H1 (cell line): ENCODE results near the gene STK39. TPM values are rescaled to one million over a fixed set of nuclear protein-coding genes. Genes with fewer than 3 reads are reported as not detected.

Experiments
- CTCF ChIA-PET: fragments of 300-600 bp; sonication (Branson Sonifier 250); formaldehyde crosslinking; loops from one replicate; lab custom pipeline; 2021; ENCODE audit not compliant: partially characterized antibody; lab: Charles Lee
- POLR2A ChIA-PET: fragments of 300-600 bp; sonication (Branson Sonifier 250); formaldehyde crosslinking; loops from one replicate; lab custom pipeline; 2021; ENCODE audit warnings: inconsistent platforms; ENCODE audit not compliant: partially characterized antibody; lab: Charles Lee
- DNase-seq, 2 experiments: peaks; one replicate each; pipeline versions ENCODE4 v3.0.0 to v3.0.0-alpha.2; 2010 to 2022; ENCODE audit warnings: low spot score in 2 of 2, low read depth in 1 of 2, mixed read lengths in 1 of 2
- FAIRE-seq: peaks from 2 replicates; lab custom pipeline; 2011; peaks lifted over from hg19 to GRCh38; lab: Jason Lieb, UNC
- H2AFZ ChIP-seq: 2 replicates; pipeline ENCODE4 v1.8.1; 2012; ENCODE audit warnings: low read length, inconsistent platforms
- H2AK5ac ChIP-seq: 2 replicates; pipeline ENCODE4 v1.6.1; 2013; ENCODE audit warnings: low read depth, low read length
- H2BK120ac ChIP-seq: replicated peaks from 2 replicates; pipeline ENCODE3; 2013; ENCODE audit warnings: low read depth, low read length, inconsistent platforms
- H2BK12ac ChIP-seq: 2 replicates; pipeline ENCODE4 v1.6.1; 2013; ENCODE audit warnings: low read depth, low read length
- H2BK15ac ChIP-seq: 2 replicates; pipeline ENCODE4 v1.6.1; 2013; ENCODE audit warnings: low read length
- H2BK20ac ChIP-seq: 2 replicates; pipeline ENCODE4 v1.6.1; 2013; ENCODE audit warnings: low read length
- H2BK5ac ChIP-seq: 2 replicates; pipeline ENCODE4 v1.6.1; 2013; ENCODE audit warnings: low read depth, low read length
- H3K14ac ChIP-seq: 2 replicates; pipeline ENCODE4 v1.6.1; 2013; ENCODE audit warnings: inconsistent platforms; ENCODE audit not compliant: insufficient read length
- H3K18ac ChIP-seq: 2 replicates; pipeline ENCODE4 v1.6.1; 2013; ENCODE audit warnings: low read length; ENCODE audit errors: extremely low read depth
- H3K23ac ChIP-seq: 2 replicates; pipeline ENCODE4 v1.6.1; 2013; ENCODE audit warnings: inconsistent platforms; ENCODE audit not compliant: insufficient read length
- H3K23me2 ChIP-seq: 2 replicates; pipeline ENCODE4 v1.6.1; 2013; ENCODE audit warnings: low read depth, low read length
- H3K27ac ChIP-seq: 2 replicates; pipeline ENCODE4 v1.6.1; 2011; ENCODE audit warnings: low read depth, low read length, inconsistent platforms
- H3K27me3 ChIP-seq, 4 experiments: replicated peaks in 1 of 4; 1 replicate in 1 of 4; 2 replicates in 3 of 4; pipeline versions ENCODE4 v1.6.1 to v1.8.1; 2011 to 2013; ENCODE audit warnings: low read length in 3 of 4, mild to moderate bottlenecking in 3 of 4, inconsistent platforms in 2 of 4, mixed read lengths in 2 of 4, moderate library complexity in 1 of 4; ENCODE audit not compliant: control insufficient read depth in 3 of 4, insufficient read depth in 3 of 4; ENCODE audit errors: extremely low read depth in 1 of 4
- H3K36me3 ChIP-seq, 4 experiments: 2 replicates each; pipeline versions ENCODE4 v1.6.1 to v1.8.1; 2011 to 2013; ENCODE audit warnings: mild to moderate bottlenecking in 4 of 4, low read length in 3 of 4, moderate library complexity in 2 of 4, control low read depth in 1 of 4, inconsistent platforms in 1 of 4; ENCODE audit not compliant: insufficient read depth in 4 of 4, control insufficient read depth in 2 of 4
- H3K4ac ChIP-seq: replicated peaks from 2 replicates; pipeline ENCODE3; 2013; ENCODE audit warnings: low read length, low read depth, mixed read lengths, inconsistent platforms; ENCODE audit not compliant: insufficient read length
- H3K4me1 ChIP-seq, 4 experiments: replicated peaks in 1 of 4; 1 replicate in 1 of 4; 2 replicates in 3 of 4; pipeline versions ENCODE4 v1.6.1 to v1.8.1; 2011 to 2013; ENCODE audit warnings: low read length in 3 of 4, inconsistent platforms in 2 of 4, mixed read lengths in 1 of 4; ENCODE audit not compliant: insufficient read depth in 4 of 4, control insufficient read depth in 3 of 4
- H3K4me2 ChIP-seq, 2 experiments: 2 replicates each; pipeline versions ENCODE4 v1.6.1 to v1.8.1; 2011 to 2013; ENCODE audit warnings: low read depth in 2 of 2, low read length in 2 of 2, control low read depth in 1 of 2, inconsistent platforms in 1 of 2, mild to moderate bottlenecking in 1 of 2; ENCODE audit not compliant: insufficient read depth in 1 of 2
- H3K4me3 ChIP-seq, 4 experiments: fragments of 200-600, 300-600 bp in 1 of 4; sonication (generic), shearing (Covaris generic), sonication (Bioruptor Twin) in 1 of 4; 2 replicates each; pipeline versions ENCODE4 v1.5.1 to v1.8.1; 2011 to 2016; ENCODE audit warnings: low read length in 4 of 4, low read depth in 3 of 4, control low read depth in 2 of 4, inconsistent platforms in 2 of 4, mild to moderate bottlenecking in 2 of 4, mixed read lengths in 1 of 4, moderate library complexity in 1 of 4; ENCODE audit not compliant: insufficient read depth in 2 of 4; ENCODE audit errors: extremely low read depth in 1 of 4
- H3K56ac ChIP-seq: replicated peaks from 2 replicates; pipeline ENCODE3; 2013; ENCODE audit warnings: low read depth, mild to moderate bottlenecking, mixed read lengths, low read length, inconsistent platforms; ENCODE audit not compliant: insufficient read length
- H3K79me1 ChIP-seq: 2 replicates; pipeline ENCODE4 v1.6.1; 2013; ENCODE audit warnings: low read depth, low read length, control low read depth
- H3K79me2 ChIP-seq, 2 experiments: 2 replicates each; pipeline versions ENCODE4 v1.6.1 to v1.8.1; 2012 to 2013; ENCODE audit warnings: low read length in 2 of 2, mild to moderate bottlenecking in 2 of 2, inconsistent platforms in 1 of 2; ENCODE audit not compliant: insufficient read depth in 2 of 2, control insufficient read depth in 1 of 2
- H3K9ac ChIP-seq, 4 experiments: replicated peaks in 1 of 4; 1 replicate in 1 of 4; 2 replicates in 3 of 4; pipeline versions ENCODE4 v1.6.1 to v1.8.1; 2011 to 2013; ENCODE audit warnings: low read depth in 3 of 4, low read length in 3 of 4, control low read depth in 2 of 4, mild to moderate bottlenecking in 2 of 4, moderate library complexity in 2 of 4, inconsistent platforms in 1 of 4; ENCODE audit errors: extremely low read depth in 1 of 4
- H3K9me3 ChIP-seq, 2 experiments: 2 replicates each; pipeline versions ENCODE4 v1.6.1 to v1.8.1; 2012 to 2013; ENCODE audit warnings: mild to moderate bottlenecking in 2 of 2, moderate library complexity in 2 of 2, control low read depth in 1 of 2, inconsistent platforms in 1 of 2, low read depth in 1 of 2, low read length in 1 of 2, mixed read lengths in 1 of 2; ENCODE audit not compliant: insufficient read depth in 2 of 2
- H4K20me1 ChIP-seq, 2 experiments: replicated peaks in 1 of 2; 2 replicates each; pipeline versions ENCODE3 to v1.8.1; 2011 to 2013; ENCODE audit warnings: inconsistent platforms in 2 of 2, low read length in 2 of 2, mild to moderate bottlenecking in 1 of 2; ENCODE audit not compliant: insufficient read depth in 2 of 2, control insufficient read depth in 1 of 2
- H4K5ac ChIP-seq: 2 replicates; pipeline ENCODE4 v1.6.1; 2013; ENCODE audit warnings: low read length, low read depth, mixed read lengths, inconsistent platforms; ENCODE audit not compliant: insufficient read length
- H4K8ac ChIP-seq: 2 replicates; pipeline ENCODE4 v1.8.0; 2013; ENCODE audit warnings: mild to moderate bottlenecking, moderate library complexity, low read length, inconsistent platforms; ENCODE audit not compliant: insufficient read depth; ENCODE audit errors: extremely low read depth
- H4K91ac ChIP-seq: replicated peaks from 2 replicates; pipeline ENCODE3; 2013; ENCODE audit warnings: low read length, mixed read lengths, inconsistent platforms; ENCODE audit not compliant: insufficient read length
- BCL11A ChIP-seq, 2 experiments: IDR thresholded peaks; one replicate each; pipeline ENCODE4 v1.6.1; 2011; ENCODE audit warnings: low read depth in 2 of 2, low read length in 2 of 2, mild to moderate bottlenecking in 2 of 2
- EGR1 ChIP-seq: IDR thresholded peaks from 2 replicates; pipeline ENCODE4 v1.6.1; 2011; ENCODE audit warnings: low read depth, low read length, borderline replicate concordance
- JUN ChIP-seq: IDR thresholded peaks from 2 replicates; pipeline ENCODE4 v1.6.1; 2011; ENCODE audit warnings: low read depth, mild to moderate bottlenecking, improper control_type of control experiment, low read length
- POLR2AphosphoS5 ChIP-seq: IDR thresholded peaks from 2 replicates; pipeline ENCODE4 v1.6.1; 2011; ENCODE audit warnings: low read depth, low read length
- POU5F1 ChIP-seq: IDR thresholded peaks from 2 replicates; pipeline ENCODE4 v1.6.1; 2011; ENCODE audit warnings: low read depth, mild to moderate bottlenecking, low read length, moderate library complexity
- SIRT6 ChIP-seq: IDR thresholded peaks from one replicate; pipeline ENCODE4 v1.7.1; 2012; ENCODE audit warnings: low read length, inconsistent platforms
- SUZ12 ChIP-seq: fragments of 200-600 bp; sonication (generic); IDR thresholded peaks from 2 replicates; pipeline ENCODE4 v1.6.1; 2012; ENCODE audit warnings: mild to moderate bottlenecking, inconsistent platforms, low read length, moderate library complexity, mixed read lengths
- TBP ChIP-seq: IDR thresholded peaks from 2 replicates; pipeline ENCODE4 v1.6.1; 2011; ENCODE audit warnings: low read depth, low read length, improper control_type of control experiment
- TCF12 ChIP-seq: IDR thresholded peaks from 2 replicates; pipeline ENCODE4 v1.6.1; 2011; ENCODE audit warnings: low read depth, mild to moderate bottlenecking, low read length
- TEAD4 ChIP-seq: IDR thresholded peaks from 2 replicates; pipeline ENCODE4 v1.6.1; 2012; ENCODE audit warnings: low read depth, low read length, inconsistent platforms, mixed read lengths
- WGBS, 2 experiments: shearing (Covaris generic) in 1 of 2; methylation state at CpG; one replicate each; pipeline versions ENCODE4 v1.1.6 to v1.1.7; 2013 to 2015; ENCODE audit warnings: low lambda C conversion rate in 2 of 2, mixed read lengths in 2 of 2, inconsistent platforms in 1 of 2, low coverage in 1 of 2, missing lambda C conversion rate in 1 of 2; ENCODE audit not compliant: insufficient replicate concordance in 2 of 2, insufficient coverage in 1 of 2, insufficient read length in 1 of 2; ENCODE audit errors: extremely low coverage in 1 of 2, missing lambda C conversion rate in 1 of 2; 5-methylcytosine and 5-hydroxymethylcytosine counted together
- polyA plus RNA-seq, 7 experiments: library from polyadenylated mRNA; depleted of rRNA in 3 of 7; stranded (reverse) in 5 of 7; unstranded in 2 of 7; fragments of >200 nt in 5 of 7; fragments of 200-250 nt in 2 of 7; gene quantifications; 1 replicate in 5 of 7; 2 replicates in 1 of 7; 4 replicates in 1 of 7; pipeline versions ENCODE4 v1.2.1 to v1.2.3, GENCODE V29; 2011 to 2013; ENCODE audit warnings: missing spikeins in 2 of 7, mixed read lengths in 2 of 7
- total RNA-seq: library from RNA; stranded (reverse); fragmentation: NEBNext Ultra II Directional; extraction: Animal tissue kit (Norgen Biotek cat#: 25700); gene quantifications from 2 replicates; pipeline ENCODE4 v1.2.1, GENCODE V29; 2021

STK39 gene
- total and polyA plus RNA-seq, 2 of the 8 experiments (the other 6 are each of a cell fraction or from before 2014, with no cell fraction given), result 13.7 to 23.8 TPM

DNA sequence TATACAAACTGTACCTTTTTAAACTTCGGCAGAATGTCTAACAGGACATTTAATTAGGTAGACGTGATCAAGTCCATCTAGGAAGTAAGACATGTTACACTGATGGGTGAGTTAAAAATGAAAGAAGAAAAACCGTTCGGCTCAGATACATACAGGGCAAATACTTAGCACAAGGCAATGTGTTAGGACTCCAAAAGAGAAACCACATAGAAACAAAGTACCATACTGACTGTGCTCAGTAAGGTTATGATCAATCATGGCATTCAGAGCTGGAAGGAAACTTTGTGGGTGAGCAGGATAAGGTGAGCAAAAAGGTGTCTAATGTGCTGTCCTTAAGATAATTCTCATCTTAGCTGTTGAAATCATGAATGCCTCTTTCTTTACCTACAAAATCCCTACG lies 211.9 kb downstream of the STK39 start:
- H3K18ac ChIP-seq, result no peak overlapping the region
- POLR2A ChIA-PET, result no interaction called here
- no peak overlapping the region for H2AFZ ChIP-seq
- H2BK15ac ChIP-seq, result no peak overlapping the region
- no peaks in the 10 kb centered on the region for H3K79me2 ChIP-seq
- H2AK5ac ChIP-seq, result no peak overlapping the region
- H2BK12ac ChIP-seq, result no peak overlapping the region
- H2BK20ac ChIP-seq, result no peak overlapping the region
- no peak overlapping the region for H3K27ac ChIP-seq
- no peaks in the 10 kb centered on the region for H3K79me1 ChIP-seq
- no peak overlapping the region for H4K5ac ChIP-seq
- no peak overlapping the region for H2BK5ac ChIP-seq
- TF ChIP-seq POU5F1 (no peak), TBP (no peak), EGR1 (no peak), POLR2AphosphoS5 (no peak), TEAD4 (no peak), SIRT6 (no peak), JUN (no peak), SUZ12 (no peak), TCF12 (no peak), BCL11A (IDR thresholded peaks at IDR 0.05; ENCODE audit: low read depth in 2 of 2, low read length in 2 of 2) (no peak)
- TF ChIP-seq, all 59 proteins: peak for 0
- Histone ChIP-seq H3K36me3 (no peaks in the 10 kb centered on the region), H2BK120ac (no peak overlapping the region), H3K4ac (no peak overlapping the region), H3K9me3 (no peaks in the 10 kb centered on the region), H4K8ac (no peak overlapping the region), H3K4me2 (no peak overlapping the region), H4K20me1 (no peaks in the 10 kb centered on the region), H3K56ac (no peak overlapping the region), H3K4me1 (no peaks in the 10 kb centered on the region), H3K23ac (no peak overlapping the region), H3K14ac (no peak overlapping the region), H3K4me3 (no peak overlapping the region), H3K23me2 (no peaks in the 10 kb centered on the region), H3K9ac (peak overlapping the region in 1 of 4 experiments; percentile 34; a peak in 1 of 7 replicates), H3K27me3 (no peaks in the 10 kb centered on the region), H4K91ac (no peak overlapping the region)
- 84% methylated on average over 5 of the region's 5 CpGs; no CpG with 5 or more reads in 1 of the 2 experiments for WGBS, 2 experiments
- DNase-seq, result no peak
- CTCF ChIA-PET, result interaction anchor here (1.0 to 1.2 kb wide), 2 partner anchors 11 to 84 kb away, joined by 3 read pairs; no protein-coding TSS in a partner anchor
- FAIRE-seq, result no peak
